ENCODE results near the gene OSBPL2. TPM values are rescaled to one million over a fixed set of nuclear protein-coding genes. Genes with fewer than 3 reads are reported as not detected.

The OSBPL2 gene
- total and polyA plus RNA-seq, 9 of the 15 experiments (the other 6 are each of a cell fraction or from before 2014, with no cell fraction given) = 2.5 to 25.6 (median 14.1) TPM

- H2AFZ ChIP-seq (ENCODE audit: low read depth, low read length) = no peak overlapping the region
- CTCF ChIA-PET (ENCODE audit: low intra/inter-chr PET ratio) = no interaction called here
- no peak overlapping the region for H3K4me3 ChIP-seq
- FAIRE-seq (no peak), ATAC-seq (no peak), DNase-seq (ENCODE audit: extremely low read depth in 1 of 4, low spot score in 3 of 4) (no peak)
- POLR2A ChIA-PET = interaction anchor here (1.2 kb wide), 1 partner anchor 10 kb away, joined by 3 read pairs; no protein-coding TSS in a partner anchor
- no peak overlapping the region for H3K9ac ChIP-seq (ENCODE audit: insufficient read depth in 1 of 2, low read depth in 2 of 2, low read length in 2 of 2)
- no peaks in the 10 kb centered on the region for H3K9me3 ChIP-seq (replicated peaks; ENCODE audit: control insufficient read depth, insufficient read depth, low read depth, low read length)
- H3K27ac ChIP-seq (ENCODE audit: extremely low read depth, low read depth, low read length) = no peak overlapping the region
- peaks cover 0 to 4% of the 10 kb centered on the region in 2 experiments; a peak in 1 of 5 replicates for H3K4me1 ChIP-seq (replicated peaks in 1 of 2; ENCODE audit: control insufficient read depth in 2 of 2, insufficient read depth in 2 of 2, low read length in 2 of 2)
- 92% methylated on average over 10 of the region's 10 CpGs for WGBS (ENCODE audit: insufficient coverage, low coverage, missing lambda C conversion rate)
- no peak overlapping the region for H3K4me2 ChIP-seq (ENCODE audit: insufficient read depth, low read length)
- H3K9me1 ChIP-seq (ENCODE audit: control insufficient read depth, insufficient read depth, low read length) = peaks cover under 1% of the 10 kb centered on the region
- H3K36me3 ChIP-seq (ENCODE audit: control insufficient read depth, insufficient read depth, low read length) = peaks cover 62% of the 10 kb centered on the region
- BruUV-seq (replicated peaks) = no TSS peak
- intact Hi-C loops (cut with micrococcal nuclease) (no loop called here), in situ Hi-C loops (cut with MboI) (no loop called here)
- no peaks in the 10 kb centered on the region for H3K27me3 ChIP-seq (ENCODE audit: control insufficient read depth in 2 of 2, insufficient read depth in 2 of 2, low read length in 2 of 2)
- no peaks in the 10 kb centered on the region for H3K79me2 ChIP-seq (ENCODE audit: control insufficient read depth, insufficient read depth, low read length)
- no peaks in the 10 kb centered on the region for H4K20me1 ChIP-seq (replicated peaks; ENCODE audit: control insufficient read depth, insufficient read depth, low read length)
- TF ChIP-seq HNRNPUL1 (IDR thresholded peaks at IDR 0.05; ENCODE audit: low read length) (no peak), POLR3G (IDR thresholded peaks at IDR 0.05; ENCODE audit: extremely low read depth, insufficient read length, insufficient replicate concordance) (no peak), KLF16 (IDR thresholded peaks at IDR 0.05) (no peak), USF1 (CRISPR knock-in tag; IDR thresholded peaks at IDR 0.05) (no peak), ZHX1 (conservative IDR thresholded peaks at IDR 0.05; ENCODE audit: low read length) (no peak), ZFX (CRISPR knock-in tag; IDR thresholded peaks at IDR 0.05) (no peak), ZNF277 (CRISPR knock-in tag; IDR thresholded peaks at IDR 0.05; ENCODE audit: borderline replicate concordance) (no peak), RBM22 (IDR thresholded peaks at IDR 0.05; ENCODE audit: low read depth, low read length, poor library complexity, severe bottlenecking) (no peak), SMARCB1 (IDR thresholded peaks at IDR 0.05; ENCODE audit: insufficient read length, low read depth) (no peak), NFIX (CRISPR knock-in tag; IDR thresholded peaks at IDR 0.05; ENCODE audit: low read depth) (no peak), L3MBTL2 (IDR thresholded peaks at IDR 0.05) (no peak), ILF3 (IDR thresholded peaks at IDR 0.05; ENCODE audit: borderline replicate concordance) (no peak), ZNF408 (CRISPR knock-in tag; IDR thresholded peaks at IDR 0.05; ENCODE audit: low read depth) (no peak), ARID4B (CRISPR knock-in tag; IDR thresholded peaks at IDR 0.05) (no peak)
Observed at GRCh38 chr20:62344782-62345181, 106.5 kb downstream of the OSBPL2 start.

Measured in K562 (cell line).